ENCODE measurements around the gene SLC25A21.

SLC25A21 gene

DNA sequence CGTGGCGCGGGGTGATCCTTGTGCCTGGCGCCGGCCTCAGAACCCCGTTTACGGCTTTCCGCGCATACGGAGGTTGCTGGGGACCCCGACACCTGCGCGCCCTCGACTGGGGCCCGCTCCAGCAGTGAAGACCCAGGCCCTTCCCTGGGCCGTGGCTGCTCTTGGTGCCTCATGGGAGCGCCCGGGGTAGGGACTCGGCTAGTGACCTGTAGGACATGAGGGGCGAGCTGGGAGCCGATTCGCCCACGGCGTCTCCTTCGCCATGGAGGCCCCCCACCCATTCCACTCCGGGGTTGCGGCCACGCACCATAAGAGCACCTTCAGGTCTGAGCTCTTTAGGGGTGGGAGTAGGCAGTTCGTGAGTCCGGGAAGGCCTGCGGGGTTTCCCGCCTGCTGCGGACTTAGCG, 525.0 kb downstream of the SLC25A21 start:
- DNase-seq (ENCODE audit: low read depth) = no peak

DNA sequence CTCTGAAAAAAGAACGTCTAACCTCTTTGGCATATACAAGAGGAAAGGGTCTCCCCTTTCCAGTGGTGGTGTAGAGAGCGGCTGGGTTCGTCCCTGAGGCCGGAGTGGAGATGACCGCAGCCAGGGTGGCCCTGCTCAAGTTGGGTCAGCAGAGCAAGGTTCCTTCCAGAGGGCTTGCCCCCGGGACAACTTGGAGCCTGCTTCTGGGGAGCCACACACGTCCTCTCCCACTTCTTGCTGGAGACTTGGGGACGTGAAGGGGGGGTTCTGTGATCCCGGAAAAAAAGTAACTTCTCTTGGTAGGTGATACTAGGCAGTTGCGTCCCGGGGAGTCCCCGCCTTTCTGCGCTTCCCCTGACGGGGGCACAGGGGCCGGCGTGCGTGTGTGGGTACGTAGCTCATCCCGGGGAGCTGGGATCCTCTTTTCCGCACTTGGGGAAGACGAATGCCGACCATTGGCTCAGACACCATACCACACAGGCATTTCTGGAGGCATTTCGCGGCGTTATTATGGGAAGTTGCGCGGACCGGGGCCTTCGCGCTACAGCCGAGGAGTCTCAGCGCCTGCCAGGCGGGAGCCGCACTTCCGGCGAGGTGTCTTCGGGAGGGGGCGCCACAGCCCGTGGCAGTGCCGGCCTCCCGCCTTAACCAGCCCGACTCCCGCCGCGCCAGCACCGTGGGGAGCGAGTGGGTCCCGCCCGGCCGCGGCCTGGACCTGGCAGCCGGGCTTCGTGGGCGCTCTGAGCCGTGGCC, 525.6 kb downstream of the SLC25A21 start:
- no peak for DNase-seq (ENCODE audit: low read depth)

- no peak for DNase-seq (ENCODE audit: low read depth)
Observed at GRCh38 chr14:36633580-36633979, 538.8 kb downstream of the SLC25A21 start.

Measured in activated T-cell treated with anti-CD3 and anti-CD28 coated beads for 1 hour (primary cell).